Limb (tissue), 2 donors: Measurements from ENCODE around the gene SAFB.

Source experiments
- DNase-seq, 2 donors: peaks; one replicate each; pipeline ENCODE4 v3.0.0-alpha.2; 2016; ENCODE audit errors: extremely low spot score in 2 of 2

SAFB gene

DNA sequence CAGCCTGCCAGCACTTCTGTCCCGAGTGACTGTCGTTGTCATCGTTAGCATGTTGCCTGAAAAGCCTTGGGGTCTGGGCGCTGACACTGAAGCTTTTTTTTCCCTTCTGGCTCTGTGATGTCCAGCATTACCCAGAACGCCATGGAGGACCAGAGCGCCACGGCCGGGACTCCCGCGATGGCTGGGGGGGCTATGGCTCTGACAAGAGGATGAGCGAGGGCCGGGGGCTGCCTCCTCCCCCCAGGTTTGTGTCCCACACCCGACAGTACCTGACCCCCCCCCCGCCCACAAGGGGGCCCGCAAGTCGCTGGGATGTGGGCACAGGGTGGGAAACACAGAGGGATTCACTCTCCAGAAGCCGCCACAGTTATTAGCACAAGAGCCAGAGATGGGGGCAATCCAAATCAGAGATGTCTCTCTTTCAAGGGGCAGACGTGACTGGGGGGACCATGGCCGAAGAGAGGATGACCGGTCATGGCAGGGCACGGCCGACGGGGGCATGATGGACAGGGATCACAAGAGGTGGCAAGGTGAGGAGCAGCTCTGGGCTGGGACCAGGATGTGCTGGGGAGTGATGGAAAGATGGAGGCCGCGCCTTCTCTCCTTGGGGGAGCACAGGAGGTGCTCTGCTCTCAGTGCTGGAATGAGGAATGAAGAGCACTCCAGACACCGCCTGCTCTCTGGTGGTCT is 44.2 kb downstream of the SAFB start:
- DNase-seq: no peak

DNA sequence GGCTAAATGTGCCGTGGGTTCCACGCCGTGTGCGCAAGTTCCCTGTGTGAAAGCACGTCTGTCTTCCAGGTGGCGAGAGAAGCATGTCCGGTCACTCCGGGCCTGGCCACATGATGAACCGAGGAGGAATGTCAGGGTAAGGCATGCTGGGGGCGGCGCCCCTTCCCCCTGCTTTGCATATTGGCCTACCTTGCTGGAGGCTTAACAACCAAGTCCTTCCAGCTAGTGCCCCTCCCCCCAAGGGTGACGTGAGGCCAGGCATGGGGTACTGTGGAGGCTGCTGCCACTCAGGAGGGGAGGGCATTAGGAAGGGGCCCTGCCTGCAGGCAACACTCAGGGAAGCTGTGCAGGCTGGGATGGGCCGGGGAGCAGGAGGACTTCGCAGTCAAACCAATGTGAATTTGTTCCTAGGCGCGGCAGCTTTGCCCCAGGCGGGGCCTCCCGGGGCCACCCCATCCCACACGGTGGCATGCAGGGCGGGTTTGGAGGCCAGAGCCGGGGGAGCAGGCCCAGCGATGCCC is 44.9 kb downstream of the SAFB start:
- no peak for DNase-seq

DNA sequence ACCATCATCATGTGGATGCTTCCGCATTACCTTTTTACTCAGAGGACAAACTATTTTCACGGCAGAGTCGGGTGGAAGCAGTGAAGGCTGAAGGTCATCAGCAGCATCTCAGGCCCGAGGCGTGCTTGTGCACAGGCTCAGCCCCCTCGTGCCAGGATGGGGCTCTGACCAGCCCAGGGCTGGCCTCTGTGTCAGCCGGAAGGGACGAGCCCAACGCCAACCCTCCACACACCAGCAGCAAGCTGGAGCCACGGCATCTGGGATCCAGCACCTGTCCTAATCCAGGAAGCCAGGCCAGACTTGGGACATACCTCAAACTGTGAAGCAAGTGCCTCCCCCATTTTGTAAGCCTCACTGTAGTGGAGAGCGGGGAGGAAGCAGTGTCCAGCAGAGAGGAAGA is 46.3 kb downstream of the SAFB start:
- no peak for DNase-seq

DNA sequence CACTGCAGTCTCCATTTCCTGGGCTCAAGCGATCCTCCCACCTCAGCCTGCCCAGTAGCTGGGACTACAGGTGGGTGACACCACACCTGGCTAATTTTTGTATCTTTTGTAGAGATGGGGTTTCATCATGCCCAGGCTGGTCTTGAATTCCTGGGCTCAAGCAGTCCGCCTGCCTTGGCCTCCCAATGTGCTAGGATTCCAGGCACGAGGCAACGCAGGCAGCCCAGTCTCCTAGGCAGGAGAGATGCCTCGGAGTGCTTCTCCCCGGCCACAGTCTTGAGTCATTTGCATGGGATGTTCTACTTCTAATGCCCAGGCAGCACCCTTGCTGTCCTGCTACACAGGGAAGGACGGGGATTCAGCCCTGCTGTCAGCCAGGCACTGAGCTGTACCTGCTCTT is 48.7 kb downstream of the SAFB start:
- no peak for DNase-seq

DNA sequence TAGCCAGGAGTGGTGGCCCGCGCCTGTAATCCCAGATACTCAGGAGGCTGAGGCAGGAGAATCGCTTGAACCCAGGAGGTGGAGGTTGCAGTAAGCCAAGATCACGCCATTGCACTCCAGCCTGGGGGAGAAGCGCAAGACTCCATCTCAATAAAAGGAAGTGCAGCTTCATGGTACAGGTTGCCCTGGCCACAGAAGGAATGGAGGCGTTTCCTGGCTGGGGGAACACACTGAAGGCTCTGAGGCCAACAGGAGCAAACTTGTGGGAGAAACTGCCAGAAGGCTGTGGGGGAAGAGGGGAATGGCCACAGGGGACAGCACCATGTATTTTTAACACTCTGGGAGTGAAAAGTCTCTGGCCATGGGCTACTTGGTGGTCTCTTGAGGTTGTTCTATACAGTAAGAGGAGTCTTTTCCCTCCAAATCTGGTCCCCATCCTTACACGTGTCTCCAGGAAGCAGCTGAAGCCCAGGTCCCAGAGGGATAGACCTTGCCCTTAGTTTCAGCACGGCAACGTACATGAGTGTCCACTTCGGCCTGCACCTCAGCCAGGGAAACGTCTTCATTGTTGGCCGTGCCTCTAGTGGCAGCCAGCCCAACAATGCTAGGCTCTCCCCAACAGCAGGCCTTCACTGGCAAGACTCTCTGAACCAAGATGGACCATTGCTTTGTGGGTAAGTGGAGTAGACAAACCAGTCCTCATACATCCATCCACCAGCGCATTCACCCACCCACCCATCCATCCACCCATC is 50.0 kb downstream of the SAFB start:
- no peak for DNase-seq

DNA sequence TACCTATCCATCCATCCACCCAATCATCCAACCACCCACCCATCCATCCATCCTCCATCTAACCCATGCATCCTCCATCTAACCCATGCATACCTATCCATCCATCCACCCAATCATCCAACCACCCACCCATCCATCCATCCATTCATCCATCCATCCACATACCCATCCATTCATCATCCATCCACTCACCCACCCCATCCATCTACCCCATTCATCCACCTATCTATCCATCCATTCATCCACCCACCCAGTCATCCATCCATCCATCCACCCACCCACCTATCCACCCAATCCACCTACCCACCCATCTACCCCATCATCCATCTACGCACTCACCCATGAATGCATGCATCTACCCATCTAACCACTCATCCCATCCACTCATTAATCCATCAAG is 50.9 kb downstream of the SAFB start:
- DNase-seq: no peak

DNA sequence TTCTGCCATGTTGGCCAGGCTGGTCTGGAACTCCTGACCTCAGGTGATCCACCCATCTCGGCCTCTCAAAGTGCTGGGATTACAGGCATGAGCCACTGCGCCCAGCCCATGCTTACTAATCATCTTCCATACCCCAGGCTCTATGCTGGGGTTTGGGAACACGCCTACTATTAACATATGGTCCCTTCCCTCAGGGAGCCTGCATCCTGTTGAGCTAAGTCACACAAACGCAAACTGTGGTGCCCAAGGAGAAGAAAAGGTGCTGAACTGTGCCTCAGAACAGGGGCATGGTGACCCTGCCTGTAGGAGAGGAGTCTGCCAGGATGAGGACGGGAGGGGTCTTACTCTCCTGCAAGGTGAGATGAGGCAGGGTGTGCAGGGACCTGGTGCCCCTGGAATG is 51.8 kb downstream of the SAFB start:
- DNase-seq: no peak

DNA sequence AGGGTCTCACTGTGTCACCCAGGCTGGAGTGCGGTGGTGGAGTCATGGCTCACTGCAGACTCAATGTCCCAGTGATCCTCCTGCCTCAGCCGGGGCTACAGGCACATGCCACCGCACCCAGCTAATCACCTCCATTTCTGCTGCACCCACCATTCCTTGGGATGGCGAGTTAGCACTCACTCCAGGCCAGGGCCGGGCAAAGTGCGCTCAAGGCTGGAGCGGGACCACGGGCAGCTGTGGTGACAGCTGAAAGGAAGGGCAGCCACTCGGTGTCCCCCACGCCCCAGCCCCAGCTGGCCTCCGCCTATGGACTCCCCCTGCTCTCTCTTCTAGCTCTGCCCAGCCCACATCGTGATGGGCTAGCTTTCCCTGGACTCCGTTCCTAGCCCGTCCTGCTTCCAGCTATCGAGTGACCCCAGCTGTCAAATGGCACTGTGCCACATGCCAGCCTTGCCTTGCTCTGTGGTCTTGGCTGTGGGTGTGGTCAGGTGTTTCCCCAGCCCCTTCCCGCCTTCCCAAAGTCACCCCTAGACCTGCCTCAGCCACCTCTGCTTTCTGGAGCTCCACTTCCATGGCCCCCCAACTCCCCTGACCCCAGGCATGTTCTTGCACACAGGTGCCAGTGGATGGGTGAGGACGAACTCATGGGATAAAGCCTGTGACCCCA is 53.4 kb downstream of the SAFB start:
- no peak for DNase-seq

DNA sequence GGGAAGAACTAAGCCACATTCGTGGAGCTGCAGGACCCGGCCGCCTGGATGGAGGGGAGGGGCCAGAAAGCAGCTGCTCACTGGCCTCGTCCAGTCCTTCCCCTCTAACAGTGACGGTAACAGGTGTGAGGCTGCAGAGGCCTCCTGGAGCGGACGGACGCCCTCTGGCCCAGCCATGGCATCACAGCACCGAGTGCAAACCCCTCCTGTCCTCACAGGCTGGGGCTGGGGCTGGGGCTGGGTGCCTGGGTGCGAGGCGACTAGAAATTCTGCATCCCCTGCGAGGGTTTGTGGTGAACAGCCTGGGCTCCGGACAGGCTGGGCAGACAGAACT is 53.9 kb downstream of the SAFB start:
- DNase-seq: peak in 1 of 2 donors; percentile 32

DNA sequence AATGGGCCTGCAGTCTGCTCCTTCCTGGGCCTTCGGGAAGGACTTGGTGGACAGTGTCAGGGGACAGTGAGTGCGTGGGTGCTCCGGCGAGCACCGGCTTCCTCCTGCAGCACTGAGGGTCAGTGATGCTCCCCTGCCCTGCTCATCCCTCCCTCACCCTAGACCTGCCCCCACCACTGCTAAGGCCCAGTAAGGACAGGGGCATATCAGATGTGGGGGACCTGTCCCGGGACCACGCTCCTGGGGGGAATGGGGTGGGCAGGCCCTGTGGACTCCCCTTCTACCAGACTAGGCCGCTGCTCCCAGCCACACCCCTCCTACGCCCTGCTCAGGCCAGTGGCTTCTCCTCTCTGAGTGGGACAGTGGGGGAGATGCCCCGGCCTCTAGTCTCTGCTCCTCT is 54.3 kb downstream of the SAFB start:
- DNase-seq: no peak

DNA sequence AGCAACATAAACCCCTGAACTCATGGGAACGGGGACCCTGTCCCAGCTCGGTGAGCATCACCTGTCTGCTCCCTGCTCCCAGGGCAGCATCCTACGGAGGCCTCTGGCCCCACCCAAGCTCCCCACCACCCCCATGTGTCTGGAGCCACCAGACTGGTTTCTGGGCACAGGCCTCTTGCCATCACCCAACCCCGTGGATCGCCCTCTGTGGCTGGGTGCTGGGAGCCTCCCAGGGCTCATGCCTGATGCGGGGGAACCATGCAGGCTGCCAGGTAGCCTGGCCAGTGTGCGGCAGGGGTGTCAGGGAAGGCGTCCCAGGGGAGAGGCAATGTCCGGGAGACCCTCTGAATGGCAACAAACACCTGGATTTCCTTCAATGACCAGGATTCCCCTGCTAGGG is 54.7 kb downstream of the SAFB start:
- DNase-seq: no peak

DNA sequence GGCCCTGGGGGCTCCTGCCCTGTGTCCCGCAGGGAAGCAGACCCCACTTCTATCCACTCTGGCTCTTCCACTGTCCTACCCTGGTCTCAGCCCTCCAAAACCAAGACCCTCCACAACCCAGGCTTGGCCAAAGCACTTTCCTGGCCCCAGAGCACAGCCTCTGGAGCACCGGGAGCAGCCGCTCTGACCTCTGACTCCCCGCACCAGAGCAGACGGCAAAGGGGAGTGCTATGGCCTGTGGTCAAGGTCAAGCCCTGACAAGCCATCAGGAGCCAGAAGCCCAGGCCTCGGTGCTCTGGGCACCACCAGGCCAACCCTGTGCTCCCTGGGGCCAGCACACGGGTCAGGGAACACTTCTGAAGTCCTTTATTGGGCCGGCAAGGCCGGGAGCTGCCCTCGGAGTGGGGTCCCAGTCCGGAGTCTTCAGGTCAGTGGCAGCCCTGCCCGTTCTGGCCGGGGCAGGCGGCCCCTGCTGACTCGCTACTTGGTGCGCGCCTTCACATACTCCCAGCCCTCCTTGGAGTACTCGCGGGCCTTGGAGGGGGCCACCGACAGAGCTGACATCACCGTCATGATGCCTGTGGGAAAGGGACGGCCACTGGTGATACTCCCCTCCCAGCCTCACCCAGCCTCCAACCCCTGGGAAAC is 55.3 kb downstream of the SAFB start:
- DNase-seq: no peak

DNA sequence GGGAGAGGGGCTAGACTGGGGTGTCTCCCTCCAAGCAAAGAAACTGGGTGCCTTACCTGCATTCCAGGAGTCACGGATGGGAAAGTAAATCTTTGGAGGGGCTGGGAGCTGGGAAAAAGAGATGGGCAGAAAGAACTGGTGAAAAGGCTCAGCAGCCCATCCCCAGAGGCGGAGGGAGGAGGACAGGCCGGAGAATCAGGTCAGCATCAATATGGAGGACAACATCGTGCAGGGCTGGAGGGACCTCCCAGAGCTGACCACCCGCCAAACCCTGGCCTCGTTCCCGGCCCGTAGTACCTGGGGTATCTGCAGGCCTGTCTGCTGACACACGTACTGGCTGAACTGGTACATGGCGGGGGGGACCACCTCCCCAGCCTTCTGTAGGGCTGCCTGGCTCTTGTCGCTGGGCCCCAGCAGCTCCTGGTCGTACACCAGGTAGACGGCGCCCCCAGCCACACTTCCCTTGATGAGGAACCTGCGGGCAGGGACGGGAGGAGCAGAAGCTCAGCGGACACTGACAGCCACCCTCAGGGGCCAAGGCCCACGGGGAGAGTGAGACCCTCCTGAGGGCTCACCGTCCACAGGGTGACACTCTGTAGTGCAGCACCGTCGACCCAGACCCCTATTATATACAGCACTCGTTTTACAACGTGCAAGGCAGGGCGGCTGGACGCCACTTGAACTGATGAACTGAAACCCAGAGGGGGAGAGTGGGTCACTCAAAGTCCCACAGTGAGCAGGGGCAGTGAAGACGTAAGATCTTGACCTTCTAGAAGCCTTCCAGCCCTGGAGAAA is 56.6 kb downstream of the SAFB start:
- no peak for DNase-seq

DNA sequence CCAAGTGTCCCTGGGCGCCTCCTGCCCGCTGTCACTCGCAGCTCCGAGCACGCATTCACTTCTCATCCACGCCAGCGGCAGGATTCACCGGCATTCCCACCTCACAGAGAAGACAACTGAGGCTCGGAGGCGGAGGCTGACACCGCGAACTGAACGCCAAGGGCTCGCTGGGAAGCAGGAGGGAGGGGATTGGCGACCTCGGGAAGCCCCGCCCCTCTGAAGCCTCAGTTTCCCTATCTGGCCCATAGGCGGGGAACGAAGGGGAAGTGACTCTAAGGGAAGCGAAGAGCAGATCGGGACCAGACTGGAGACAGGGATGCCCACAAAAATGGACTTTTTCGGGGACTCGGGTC is 57.2 kb downstream of the SAFB start:
- no peak for DNase-seq

DNA sequence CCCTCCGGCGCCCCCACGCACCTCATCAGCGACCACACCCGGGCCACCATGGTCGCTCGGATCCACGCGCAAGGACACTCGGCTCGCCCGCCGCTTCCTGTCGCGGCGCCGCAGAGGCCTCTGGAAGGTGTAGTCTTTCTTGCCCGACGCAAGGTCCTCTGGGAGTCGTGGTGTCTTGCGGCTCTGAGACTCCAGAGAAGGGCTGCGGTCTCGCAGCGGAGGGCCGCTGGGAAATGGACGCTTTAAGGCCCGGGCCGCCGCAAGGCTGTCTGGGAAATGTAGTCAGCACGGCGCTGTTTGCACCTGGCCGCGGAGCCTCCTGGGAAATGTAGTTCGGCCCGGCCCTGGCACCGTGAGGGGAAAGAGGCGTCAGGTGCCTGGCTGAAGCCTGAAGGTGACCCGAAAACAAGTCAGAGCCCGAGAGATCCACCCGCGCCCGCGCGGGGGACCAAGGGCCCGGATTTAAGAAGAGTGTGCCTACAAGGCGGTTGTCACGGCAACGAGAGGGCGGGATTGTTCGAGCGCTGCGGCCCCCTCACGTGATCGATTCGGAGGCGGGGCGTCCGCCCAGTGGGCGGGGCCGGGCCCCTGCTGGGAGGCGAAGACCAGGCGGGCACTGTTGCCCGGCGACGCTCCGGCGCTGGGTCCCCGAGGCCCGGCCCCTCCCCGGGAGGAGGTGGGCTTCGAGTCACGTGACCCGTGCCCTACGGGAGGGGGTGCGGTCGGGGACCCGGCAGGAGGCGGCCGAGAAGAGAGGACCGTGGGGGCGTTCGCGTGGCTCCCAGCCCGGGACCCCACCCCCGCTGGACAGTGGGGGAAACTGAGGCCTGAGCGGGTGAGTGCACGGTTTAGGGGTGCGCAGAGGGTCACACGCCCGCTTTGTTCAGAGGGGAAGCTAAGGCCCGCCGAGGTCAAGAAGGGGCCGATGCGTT is 57.8 kb downstream of the SAFB start, which contains the start of the genes HSD11B1L and MICOS13:
TSS of gene HSD11B1L (plus strand) at position 591 of the 932 bp plus-strand sequence. CDS start 3,806 bp downstream, outside the sequence.
TSS of gene MICOS13 (minus strand) at position 80 of the 932 bp plus-strand sequence. CDS start at position 50, 30 bp downstream.
- peak; percentile 98 to 99 for DNase-seq

DNA sequence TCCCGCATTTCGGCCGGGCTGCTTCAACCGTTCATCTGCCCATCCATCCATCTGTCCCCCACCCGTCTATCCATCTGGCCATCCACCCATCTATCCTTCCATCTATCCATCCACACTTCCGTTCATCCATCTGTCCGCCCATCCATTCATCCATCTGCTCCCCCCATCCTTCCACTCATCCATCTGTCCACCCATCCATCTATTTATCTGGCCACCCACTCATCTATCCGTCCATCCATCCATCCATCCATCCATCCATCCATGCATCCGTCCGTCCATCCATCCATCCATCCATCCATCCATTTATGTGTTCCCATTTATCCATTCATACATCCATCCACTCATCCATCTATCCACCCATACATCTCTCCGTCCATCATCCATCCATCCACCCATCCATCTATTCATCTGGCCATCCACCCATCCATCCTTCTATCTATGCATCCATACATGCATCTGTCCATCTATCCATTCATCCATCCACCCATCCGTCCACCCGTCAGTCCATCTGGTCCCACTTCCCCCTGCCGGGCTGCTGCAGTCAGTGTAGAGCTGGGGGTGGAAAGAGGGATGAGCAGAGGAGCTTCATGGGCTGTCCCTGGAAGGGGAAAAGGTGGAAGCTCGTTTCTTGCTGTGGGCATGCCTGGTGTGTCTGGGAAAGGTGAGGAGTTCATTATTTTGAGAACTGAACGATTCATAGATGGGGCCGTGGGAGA is 58.7 kb downstream of the SAFB start:
- no peak for DNase-seq

DNA sequence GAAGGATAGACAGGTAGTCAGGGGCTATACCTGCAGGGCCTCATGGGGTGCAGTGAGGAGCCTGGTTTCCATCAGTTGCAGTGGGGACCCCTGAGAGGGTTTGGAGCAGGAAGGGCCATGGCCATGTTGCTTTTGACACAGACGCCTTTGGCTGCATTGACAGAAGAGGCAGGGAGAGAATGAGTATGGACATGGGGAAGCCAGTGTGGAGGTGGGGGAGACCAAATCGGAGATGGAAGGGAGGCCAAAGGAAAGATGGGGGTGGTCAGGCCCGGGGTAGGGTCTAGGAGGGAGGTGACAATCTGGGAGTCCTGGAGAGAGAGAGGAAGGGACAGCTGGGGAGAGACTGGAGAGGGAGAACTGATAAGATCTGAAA is 59.2 kb downstream of the SAFB start:
- DNase-seq: no peak

DNA sequence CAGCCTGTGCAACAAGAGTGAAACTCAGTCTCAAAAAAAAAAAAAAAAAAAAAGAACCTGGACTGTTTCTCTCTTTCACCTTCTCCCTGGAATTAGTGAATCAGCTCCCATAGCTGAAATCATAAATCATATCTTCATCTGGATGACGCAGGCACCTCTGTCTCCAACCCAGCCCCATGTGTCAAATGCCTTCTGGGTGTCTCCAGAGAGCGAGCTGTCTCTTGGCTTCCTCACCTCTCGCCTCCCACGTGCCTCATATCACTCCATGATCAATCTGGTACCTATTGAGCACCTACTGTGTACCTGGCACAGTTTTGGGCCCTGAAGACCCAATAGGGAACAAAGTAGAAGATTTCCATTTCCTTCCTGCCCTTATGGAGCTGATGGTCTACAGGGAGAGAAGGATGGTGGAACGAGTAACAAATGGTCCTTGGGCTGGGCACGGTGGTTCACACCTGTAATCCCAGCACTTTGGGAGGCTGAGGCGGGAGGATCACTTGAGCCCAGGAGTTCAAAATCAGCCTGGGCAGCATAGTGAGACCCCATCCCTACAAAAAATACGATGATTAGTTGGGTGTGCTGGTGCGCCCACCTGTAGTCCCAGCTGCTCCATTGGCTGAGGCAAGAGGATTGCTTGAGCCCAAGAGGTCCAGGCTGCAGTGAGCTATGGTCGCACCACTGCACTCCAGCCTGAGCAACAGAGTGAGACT is 60.4 kb downstream of the SAFB start:
- no peak for DNase-seq
